Activated naive CD8-positive, alpha-beta T cell treated with anti-CD3 and anti-CD28 coated beads for 36 hours (primary cell): Measurements from ENCODE around the gene DENND5B. TPM values are rescaled to one million over a fixed set of nuclear protein-coding genes. Genes with fewer than 3 reads are reported as not detected.
"Not testable (repeated sequence)": the region's sequence is repeated elsewhere in the genome, so short reads cannot be mapped to it uniquely, and the experiment has no call there.

Source experiments
- DNase-seq: peaks from one replicate; pipeline ENCODE4 v3.0.0; 2021
- H3K27ac Mint-ChIP-seq: one replicate; pipeline ENCODE4 v1.8.0; 2022; ENCODE audit warnings: mild to moderate bottlenecking, moderate library complexity, mixed read lengths
- H3K27me3 Mint-ChIP-seq: one replicate; pipeline ENCODE4 v1.8.0; 2022; ENCODE audit warnings: mild to moderate bottlenecking, mixed read lengths
- H3K36me3 Mint-ChIP-seq: one replicate; pipeline ENCODE4 v1.8.0; 2021; ENCODE audit warnings: mild to moderate bottlenecking, mixed read lengths
- H3K4me1 Mint-ChIP-seq: one replicate; pipeline ENCODE4 v1.8.0; 2021; ENCODE audit warnings: mixed read lengths
- H3K4me3 Mint-ChIP-seq: one replicate; pipeline ENCODE4 v1.8.0; 2022; ENCODE audit warnings: mild to moderate bottlenecking, moderate library complexity, mixed read lengths
- H3K9me3 Mint-ChIP-seq: one replicate; pipeline ENCODE4 v1.8.0; 2022; ENCODE audit warnings: mixed read lengths
- total RNA-seq, 2 experiments: library from RNA; stranded (reverse); gene quantifications; one replicate each; pipeline ENCODE4 v1.2.3, GENCODE V29; 2021

DENND5B gene
- total RNA-seq, 2 experiments from 2014 or later: 0.16 to 0.29 TPM

DNA sequence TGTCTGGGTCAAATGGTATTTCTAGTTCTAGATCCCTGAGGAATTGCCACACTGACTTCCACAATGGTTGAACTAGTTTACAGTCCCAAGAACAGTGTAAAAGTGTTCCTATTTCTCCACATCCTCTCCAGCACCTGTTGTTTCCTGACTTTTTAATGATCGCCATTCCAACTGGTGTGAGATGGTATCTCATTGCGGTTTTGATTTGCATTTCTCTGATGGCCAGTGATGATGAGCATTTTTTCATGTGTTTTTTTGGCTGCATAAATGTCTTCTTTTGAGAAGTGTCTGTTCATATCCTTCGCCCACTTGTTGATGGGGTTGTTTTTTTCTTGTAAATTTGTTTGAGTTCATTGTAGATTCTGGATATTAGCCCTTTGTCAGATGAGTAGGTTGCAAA is 40.3 kb downstream of the DENND5B start:
- not testable (repeated sequence) for DNase-seq, H3K4me1 Mint-ChIP-seq, H3K36me3 Mint-ChIP-seq, H3K9me3 Mint-ChIP-seq, H3K4me3 Mint-ChIP-seq, H3K27ac Mint-ChIP-seq, H3K27me3 Mint-ChIP-seq

DNA sequence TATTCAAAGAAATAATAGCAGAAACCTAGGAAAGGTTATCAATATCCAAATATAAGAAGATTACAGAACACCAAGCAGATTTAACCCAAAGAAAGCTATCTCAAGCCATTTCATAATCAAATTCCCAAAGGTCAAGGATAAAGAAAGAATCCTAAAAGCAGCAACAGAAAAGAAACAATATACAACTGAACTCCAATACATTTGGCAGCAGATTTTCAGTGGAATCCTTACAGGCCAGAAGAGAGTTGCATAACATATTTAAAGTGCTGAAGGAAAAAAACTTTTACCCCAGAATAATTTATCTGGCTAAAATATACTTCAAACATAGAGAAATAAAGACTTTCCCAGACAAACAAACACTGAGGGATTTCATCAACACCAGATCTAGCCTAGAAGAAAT is 54.3 kb downstream of the DENND5B start:
- DNase-seq: no peak
- no peak overlapping the region for H3K4me3 Mint-ChIP-seq
- H3K4me1 Mint-ChIP-seq: no peaks in the 10 kb centered on the region
- peaks cover 8% of the 10 kb centered on the region for H3K27me3 Mint-ChIP-seq
- H3K36me3 Mint-ChIP-seq: no peaks in the 10 kb centered on the region
- no peaks in the 10 kb centered on the region for H3K9me3 Mint-ChIP-seq
- H3K27ac Mint-ChIP-seq: no peak overlapping the region

DNA sequence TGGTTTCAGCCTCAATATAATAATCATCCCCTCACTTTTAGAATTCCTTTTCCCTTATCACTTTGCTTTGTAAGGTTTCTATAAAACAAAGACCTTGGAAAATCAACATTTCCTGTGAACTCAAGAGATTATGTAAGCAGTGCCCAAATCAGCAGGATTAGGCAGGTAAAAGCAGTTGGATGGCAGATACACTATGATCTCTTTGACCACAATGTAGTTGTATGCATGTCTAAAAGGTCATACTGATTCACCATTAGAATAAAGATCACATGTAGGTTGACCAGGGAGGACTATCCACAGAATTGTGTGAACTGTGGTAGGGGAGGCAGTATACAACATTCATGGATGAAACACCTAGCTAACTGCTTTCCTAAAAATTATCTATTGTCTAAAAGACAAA is 57.5 kb downstream of the DENND5B start:
- Mint-ChIP-seq H3K27ac (no peak overlapping the region), H3K27me3 (no peaks in the 10 kb centered on the region), H3K9me3 (no peaks in the 10 kb centered on the region), H3K4me3 (no peak overlapping the region), H3K4me1 (no peaks in the 10 kb centered on the region), H3K36me3 (no peaks in the 10 kb centered on the region)
- DNase-seq: no peak

DNA sequence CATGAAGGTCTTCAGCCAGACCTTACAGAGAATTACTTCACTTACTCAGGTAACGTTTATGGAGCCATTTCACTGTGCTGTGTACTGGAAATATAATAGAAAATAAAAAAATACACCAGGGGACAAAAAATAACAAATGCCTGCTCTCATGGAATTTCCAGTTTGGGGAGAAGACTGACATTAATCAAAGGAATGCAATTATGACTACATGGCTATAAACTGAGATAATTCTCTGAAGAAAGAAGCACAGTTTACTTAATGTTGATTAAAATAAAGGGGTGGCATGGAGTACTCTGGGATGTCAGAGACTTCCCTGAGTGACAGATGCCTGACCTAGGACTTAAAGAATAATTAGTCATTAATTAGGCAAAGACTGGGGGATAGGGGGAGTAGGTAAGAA is 59.0 kb downstream of the DENND5B start:
- H3K9me3 Mint-ChIP-seq: no peaks in the 10 kb centered on the region
- H3K4me3 Mint-ChIP-seq: no peak overlapping the region
- H3K36me3 Mint-ChIP-seq: no peaks in the 10 kb centered on the region
- H3K27ac Mint-ChIP-seq: no peak overlapping the region
- no peaks in the 10 kb centered on the region for H3K27me3 Mint-ChIP-seq
- no peaks in the 10 kb centered on the region for H3K4me1 Mint-ChIP-seq
- no peak for DNase-seq

DNA sequence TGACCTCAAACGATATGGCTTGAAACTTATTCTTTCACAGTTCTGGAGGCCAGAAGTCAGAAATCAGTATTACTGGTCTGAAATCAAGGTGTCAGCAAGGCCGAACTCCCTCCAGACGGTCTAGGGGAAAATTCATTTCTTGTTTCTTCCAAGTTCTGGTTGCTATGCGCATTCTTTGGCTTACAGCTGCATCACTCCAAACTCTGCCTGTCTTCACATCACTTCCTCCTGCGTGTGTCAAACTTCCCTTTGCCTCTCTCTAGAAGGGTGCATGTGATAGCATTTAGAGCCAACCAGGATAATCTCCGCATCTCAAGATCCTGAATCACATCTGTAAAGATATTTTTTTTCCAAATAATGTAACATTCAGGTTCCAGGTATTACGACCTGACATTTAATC is 62.8 kb downstream of the DENND5B start:
- Mint-ChIP-seq H3K4me3 (no peak overlapping the region), H3K27me3 (no peaks in the 10 kb centered on the region), H3K4me1 (peaks cover 2% of the 10 kb centered on the region), H3K36me3 (no peaks in the 10 kb centered on the region), H3K9me3 (no peaks in the 10 kb centered on the region), H3K27ac (no peak overlapping the region)
- DNase-seq: no peak

DNA sequence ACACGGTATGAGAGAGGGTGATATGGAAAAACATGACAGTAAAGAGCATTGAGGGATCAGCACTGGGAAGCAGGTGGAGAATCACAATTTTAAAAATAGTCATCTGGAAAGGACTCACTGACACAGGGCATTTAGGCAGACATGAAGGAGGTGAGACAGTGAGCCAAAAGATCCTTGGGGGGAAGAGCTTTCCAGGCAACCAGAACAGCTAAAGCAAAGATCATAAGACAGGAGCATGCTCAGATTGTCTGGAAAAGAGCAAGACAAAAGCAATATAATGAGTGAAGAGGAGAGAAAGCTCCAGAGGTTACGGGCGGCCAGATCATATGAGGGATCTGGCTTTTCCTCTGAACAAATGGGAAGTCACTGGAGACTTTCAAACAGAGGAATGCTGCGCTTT is 63.9 kb downstream of the DENND5B start:
- Mint-ChIP-seq H3K4me1 (peaks cover 2% of the 10 kb centered on the region), H3K4me3 (no peak overlapping the region), H3K36me3 (no peaks in the 10 kb centered on the region), H3K27me3 (no peaks in the 10 kb centered on the region), H3K9me3 (no peaks in the 10 kb centered on the region), H3K27ac (no peak overlapping the region)
- no peak for DNase-seq

DNA sequence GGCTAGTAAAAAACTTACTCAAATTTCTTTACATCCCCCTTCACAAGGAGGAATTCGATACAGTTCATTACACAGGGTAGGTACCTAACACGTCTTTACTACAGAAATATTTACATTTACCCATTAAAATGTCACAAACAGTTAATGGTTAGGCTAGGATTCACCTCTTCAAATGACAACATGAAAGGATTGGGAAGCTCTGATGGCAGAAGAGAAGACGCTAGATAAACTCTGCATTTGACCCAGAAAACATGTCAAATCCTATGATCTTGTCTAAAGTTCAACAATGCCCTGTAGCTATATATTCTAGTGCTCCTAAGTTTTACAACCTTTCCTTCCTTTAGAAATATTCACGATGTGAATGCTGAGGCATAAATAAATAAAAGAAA is 64.8 kb downstream of the DENND5B start:
- H3K9me3 Mint-ChIP-seq: no peaks in the 10 kb centered on the region
- H3K36me3 Mint-ChIP-seq: no peaks in the 10 kb centered on the region
- no peak overlapping the region for H3K4me3 Mint-ChIP-seq
- H3K27me3 Mint-ChIP-seq: no peaks in the 10 kb centered on the region
- no peak for DNase-seq
- no peak overlapping the region for H3K27ac Mint-ChIP-seq
- peaks cover 2% of the 10 kb centered on the region for H3K4me1 Mint-ChIP-seq

DNA sequence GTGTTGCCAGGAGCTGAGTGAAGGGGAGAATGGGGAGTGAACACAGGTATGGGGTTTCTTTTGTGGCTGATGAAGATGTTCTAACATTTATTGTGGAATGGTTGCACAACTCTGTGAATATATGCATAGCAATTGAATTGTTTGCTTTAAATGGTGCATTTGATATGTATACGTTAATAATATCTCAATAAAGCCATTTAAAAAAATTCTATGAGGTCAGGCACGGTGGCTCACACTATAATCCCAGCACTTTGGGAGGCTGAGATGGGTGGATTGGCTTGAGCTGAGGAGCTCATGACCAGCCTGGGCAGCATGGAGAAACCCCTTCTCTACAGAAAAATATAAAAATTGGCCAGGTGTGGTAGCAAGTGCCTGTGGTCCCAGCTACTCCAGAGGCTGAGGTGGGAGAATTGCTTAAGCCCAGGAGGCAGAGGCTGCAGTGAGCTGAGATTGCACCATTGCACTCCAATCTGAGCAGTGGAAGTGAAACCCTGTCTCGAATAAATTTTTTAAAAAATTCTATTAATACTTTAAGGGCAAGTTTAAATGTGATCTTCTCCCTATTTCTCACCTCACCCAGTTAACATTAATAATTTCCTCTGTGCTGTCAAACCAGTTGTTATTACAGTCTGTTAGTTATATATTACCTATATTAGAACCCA is 65.3 kb downstream of the DENND5B start:
- Mint-ChIP-seq H3K27ac (no peak overlapping the region), H3K36me3 (no peaks in the 10 kb centered on the region), H3K4me3 (no peak overlapping the region), H3K27me3 (no peaks in the 10 kb centered on the region), H3K9me3 (no peaks in the 10 kb centered on the region), H3K4me1 (peaks cover 2% of the 10 kb centered on the region)
- no peak for DNase-seq

DNA sequence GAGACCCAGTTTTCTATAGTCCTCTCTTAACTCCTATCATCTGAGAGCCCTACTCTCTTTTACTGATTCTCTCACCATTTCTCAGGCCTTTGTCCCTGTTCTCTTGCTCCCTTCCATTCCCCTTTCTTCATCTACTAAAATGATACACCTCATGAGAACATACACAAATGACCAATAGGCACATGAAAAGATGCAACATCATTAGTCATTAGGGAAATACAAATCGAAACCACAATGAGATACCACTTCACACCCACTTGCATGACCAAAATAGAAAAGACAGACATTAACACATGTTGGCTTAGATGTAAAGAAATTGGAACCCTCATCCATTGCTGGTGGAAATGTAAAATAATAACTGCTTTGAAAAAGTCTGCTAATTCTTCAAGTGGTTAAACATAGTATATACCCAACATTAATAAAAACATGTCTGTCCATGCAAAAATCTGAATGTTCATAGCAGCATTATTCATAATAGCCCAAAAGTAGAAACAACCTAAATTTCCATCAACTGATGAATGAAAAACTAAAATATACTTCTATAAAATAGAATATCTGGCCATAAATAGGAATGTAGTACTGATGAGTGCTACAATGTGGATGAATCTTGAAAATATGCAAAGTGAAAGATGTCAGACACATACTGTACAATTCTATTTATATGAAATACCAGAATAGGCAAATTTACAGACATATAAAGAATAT is 66.0 kb downstream of the DENND5B start:
- H3K36me3 Mint-ChIP-seq: no peaks in the 10 kb centered on the region
- H3K9me3 Mint-ChIP-seq: no peaks in the 10 kb centered on the region
- no peaks in the 10 kb centered on the region for H3K27me3 Mint-ChIP-seq
- H3K27ac Mint-ChIP-seq: no peak overlapping the region
- H3K4me3 Mint-ChIP-seq: no peak overlapping the region
- DNase-seq: no peak
- H3K4me1 Mint-ChIP-seq: peaks cover 2% of the 10 kb centered on the region

DNA sequence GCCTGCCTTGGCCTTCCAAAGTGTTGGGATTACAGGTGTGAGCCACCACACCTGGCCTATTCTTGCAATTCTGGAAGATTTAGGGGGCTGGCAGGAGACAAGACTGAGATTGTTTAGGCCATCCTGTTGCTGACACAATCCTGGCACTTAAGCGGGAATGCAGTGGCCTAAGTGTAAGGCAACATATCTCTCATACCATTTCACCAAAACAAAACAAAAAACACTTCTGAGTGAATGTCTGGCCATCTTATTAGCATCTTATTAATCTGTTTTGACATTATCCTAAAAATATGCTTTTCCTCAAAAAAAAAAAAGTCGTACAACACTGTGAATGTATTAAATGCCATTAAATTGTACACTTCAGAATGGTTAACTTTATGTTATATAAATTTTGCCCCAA is 67.6 kb downstream of the DENND5B start:
- Mint-ChIP-seq H3K9me3 (no peaks in the 10 kb centered on the region), H3K27ac (no peak overlapping the region), H3K36me3 (no peaks in the 10 kb centered on the region), H3K4me1 (peaks cover 2% of the 10 kb centered on the region), H3K4me3 (no peak overlapping the region), H3K27me3 (no peaks in the 10 kb centered on the region)
- DNase-seq: no peak

DNA sequence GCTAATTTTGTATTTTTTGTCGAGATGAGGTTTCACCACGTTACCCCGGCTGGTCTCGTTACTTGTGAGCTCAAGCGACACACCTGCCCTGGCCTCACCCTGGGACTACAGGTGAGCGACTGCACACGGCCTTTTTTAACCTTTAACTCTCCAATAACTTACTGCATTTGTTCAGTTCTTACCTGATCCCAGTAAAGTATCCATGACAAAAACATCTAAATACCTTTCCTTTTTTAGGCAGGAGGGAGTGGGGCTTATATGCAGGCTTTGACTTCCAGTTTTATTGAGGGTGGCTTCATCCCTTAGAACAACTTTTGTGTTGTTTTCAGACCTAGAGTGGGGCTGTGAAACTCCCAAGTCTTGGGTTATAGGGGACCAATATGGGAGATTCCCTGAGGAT is 68.3 kb downstream of the DENND5B start:
- H3K4me3 Mint-ChIP-seq: no peak overlapping the region
- H3K36me3 Mint-ChIP-seq: no peaks in the 10 kb centered on the region
- no peaks in the 10 kb centered on the region for H3K27me3 Mint-ChIP-seq
- peaks cover 2% of the 10 kb centered on the region for H3K4me1 Mint-ChIP-seq
- H3K9me3 Mint-ChIP-seq: no peaks in the 10 kb centered on the region
- DNase-seq: no peak
- no peak overlapping the region for H3K27ac Mint-ChIP-seq

DNA sequence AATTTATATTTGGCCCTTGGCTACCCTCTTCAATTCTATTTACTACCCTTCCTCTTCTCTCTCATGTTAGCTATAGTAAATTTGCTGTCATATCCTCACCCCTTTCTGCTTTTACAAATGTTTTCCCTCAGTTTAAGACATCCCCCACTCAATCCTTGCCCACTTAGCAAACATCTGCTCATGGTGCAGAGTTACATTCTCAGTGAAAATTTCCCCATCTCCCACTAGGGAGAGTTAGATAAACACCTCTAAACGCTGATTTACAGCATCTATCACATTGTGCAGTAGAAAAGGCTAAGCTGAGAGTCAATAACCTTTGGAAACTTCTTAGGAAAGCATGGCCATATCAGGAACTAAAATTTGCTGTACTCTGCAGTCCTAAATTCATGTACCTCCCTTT is 69.0 kb downstream of the DENND5B start:
- DNase-seq: no peak
- Mint-ChIP-seq H3K27me3 (no peaks in the 10 kb centered on the region), H3K9me3 (no peaks in the 10 kb centered on the region), H3K4me3 (no peak overlapping the region), H3K4me1 (peaks cover 2% of the 10 kb centered on the region), H3K27ac (no peak overlapping the region), H3K36me3 (no peaks in the 10 kb centered on the region)

DNA sequence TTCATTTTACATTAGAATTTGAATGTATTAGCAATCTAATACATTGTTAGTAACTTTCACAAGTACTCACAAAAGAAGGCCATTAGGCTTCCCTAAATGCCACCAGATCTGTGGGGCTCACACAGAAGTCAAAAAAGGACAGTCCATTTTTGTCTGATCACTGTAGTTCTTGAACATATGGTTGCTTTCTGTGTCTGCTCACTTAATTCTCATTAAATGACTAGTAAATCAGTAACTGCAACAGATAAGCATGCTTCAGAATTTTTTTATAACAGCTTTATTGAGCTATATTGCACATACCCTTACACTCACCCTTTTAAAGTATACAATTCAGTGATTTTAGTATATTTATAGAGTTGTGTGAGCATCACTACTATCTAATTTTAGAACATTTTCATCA is 71.4 kb downstream of the DENND5B start:
- Mint-ChIP-seq H3K27ac (no peak overlapping the region), H3K36me3 (no peaks in the 10 kb centered on the region), H3K9me3 (no peaks in the 10 kb centered on the region), H3K4me3 (no peak overlapping the region), H3K4me1 (no peaks in the 10 kb centered on the region), H3K27me3 (no peaks in the 10 kb centered on the region)
- no peak for DNase-seq

DNA sequence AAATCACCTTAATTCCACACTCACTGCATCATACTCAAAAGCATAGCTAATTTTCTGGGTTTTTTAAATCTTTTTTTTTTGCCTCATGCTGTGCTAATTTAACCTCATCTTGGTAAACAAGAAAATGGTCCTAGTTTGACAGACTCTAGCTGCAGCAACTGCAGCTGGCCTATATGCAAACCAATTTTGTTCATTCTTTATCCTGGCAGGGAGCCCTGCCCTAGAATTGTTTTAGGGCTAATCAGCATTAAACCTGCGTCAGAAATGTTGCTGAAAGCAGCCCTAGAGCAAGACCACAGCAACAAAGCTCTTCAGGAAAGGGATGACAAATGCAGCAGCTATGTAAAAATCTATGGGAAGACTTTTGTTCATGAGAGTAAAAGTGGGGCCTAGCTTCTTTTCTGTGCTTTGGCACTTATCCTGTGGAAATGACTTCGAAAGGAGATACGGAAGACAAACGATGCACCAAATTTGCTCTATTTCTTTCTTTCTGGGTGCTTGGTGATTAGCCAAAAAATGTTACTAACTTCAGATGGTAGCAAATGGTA is 72.2 kb downstream of the DENND5B start:
- no peaks in the 10 kb centered on the region for H3K27me3 Mint-ChIP-seq
- H3K27ac Mint-ChIP-seq: no peak overlapping the region
- no peaks in the 10 kb centered on the region for H3K36me3 Mint-ChIP-seq
- H3K4me3 Mint-ChIP-seq: no peak overlapping the region
- no peaks in the 10 kb centered on the region for H3K4me1 Mint-ChIP-seq
- no peaks in the 10 kb centered on the region for H3K9me3 Mint-ChIP-seq
- DNase-seq: no peak

DNA sequence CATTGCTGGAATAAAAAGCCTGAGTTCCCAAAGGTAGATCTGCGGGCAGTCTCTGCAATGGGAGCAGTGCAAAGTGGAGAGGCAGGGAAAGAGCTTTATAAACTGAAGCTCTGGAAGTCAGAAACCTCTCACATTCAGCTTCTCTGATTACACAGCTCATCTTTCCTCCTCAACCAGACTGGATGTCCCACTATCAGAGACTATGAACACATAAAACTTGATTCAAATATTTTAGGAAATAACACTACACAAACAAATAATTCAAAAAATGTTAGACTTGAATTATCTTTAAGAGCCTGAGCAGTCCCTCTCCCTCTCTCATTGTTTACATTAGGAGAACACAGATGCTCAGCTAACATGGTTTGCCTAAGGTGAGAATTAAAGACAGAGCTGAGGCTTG is 72.9 kb downstream of the DENND5B start:
- Mint-ChIP-seq H3K27me3 (no peaks in the 10 kb centered on the region), H3K4me1 (no peaks in the 10 kb centered on the region), H3K9me3 (no peaks in the 10 kb centered on the region), H3K27ac (no peak overlapping the region), H3K36me3 (no peaks in the 10 kb centered on the region), H3K4me3 (no peak overlapping the region)
- no peak for DNase-seq

DNA sequence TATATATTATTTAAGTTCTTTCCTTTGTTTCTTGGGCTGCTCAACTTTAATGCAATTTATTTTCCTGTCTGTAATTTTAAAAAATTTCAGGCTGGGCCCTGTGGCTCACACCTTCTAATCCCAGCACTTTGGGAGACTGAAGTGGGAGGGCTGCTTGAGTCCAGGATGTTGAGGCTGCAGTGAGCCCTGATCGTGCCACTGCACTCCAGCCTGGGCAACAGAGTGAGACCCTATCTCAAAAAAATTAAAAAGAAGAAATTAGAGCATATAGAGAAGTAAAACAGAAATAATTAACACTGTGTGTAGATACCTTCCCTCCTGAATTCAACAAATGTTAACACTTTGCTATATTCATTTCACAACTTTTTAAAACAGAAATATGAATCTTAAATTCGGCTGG is 74.2 kb downstream of the DENND5B start:
- no peak for DNase-seq
- Mint-ChIP-seq H3K27ac (no peak overlapping the region), H3K36me3 (no peaks in the 10 kb centered on the region), H3K4me1 (no peaks in the 10 kb centered on the region), H3K27me3 (no peaks in the 10 kb centered on the region), H3K4me3 (no peak overlapping the region), H3K9me3 (no peaks in the 10 kb centered on the region)
